Adipose tissue (tissue), 3 donors: ENCODE data around the gene ARSD. TPM values are rescaled to one million over a fixed set of nuclear protein-coding genes. Genes with fewer than 3 reads are reported as not detected.
"Not testable (repeated sequence)": the region's sequence is repeated elsewhere in the genome, so short reads cannot be mapped to it uniquely, and the experiment has no call there.

Experiments
- H3K27ac ChIP-seq: one replicate; pipeline ENCODE4 v1.5.1; 2013; ENCODE audit warnings: low read depth, low read length
- WGBS, 3 donors: extraction: QIAGEN DNeasy Blood & Tissue Kit; methylation state at CpG; one replicate each; pipeline ENCODE4 v1.1.7; 2013; 5-methylcytosine and 5-hydroxymethylcytosine counted together
- polyA plus RNA-seq, 3 donors: library from polyadenylated mRNA; stranded (reverse); fragments of 200-250 nt; gene quantifications; one replicate each; pipeline ENCODE4 v1.2.3, GENCODE V29; 2013
- donor health status: healthy with polysubstance abuse.
- donor health status: Bipolar disorder and iron deficiency.
- donor health status: healthy.

ARSD gene
- polyA plus RNA-seq, 3 donors = 5.4 to 22.1 (median 17.9) TPM

GRCh38 chrX:2934715-2935710 lies 5.9 kb upstream of the ARSD start:
- 62 to 82% (median 71%) methylated on average over 16 to 18 of the region's 18 CpGs for WGBS, 3 donors

GRCh38 chrX:2933125-2933900 lies 4.2 kb upstream of the ARSD start:
- WGBS, 3 donors = 56 to 77% (median 66%) methylated on average over 16 to 19 of the region's 19 CpGs

More at GRCh38 chrX:2934715-2935710, 5.9 kb upstream of the ARSD start:
- no peak overlapping the region for H3K27ac ChIP-seq

GRCh38 chrX:2931612-2932011 lies 2.5 kb upstream of the ARSD start:
- WGBS, 3 donors = 74 to 93% (median 80%) methylated on average over 4 of the region's 4 CpGs

More at GRCh38 chrX:2933125-2933900, 4.2 kb upstream of the ARSD start:
- H3K27ac ChIP-seq = no peak overlapping the region

GRCh38 chrX:2931155-2931554 lies 2.0 kb upstream of the ARSD start:
- WGBS, 3 donors = 91 to 97% (median 96%) methylated on average over 2 of the region's 2 CpGs
- no peak overlapping the region for H3K27ac ChIP-seq

More at GRCh38 chrX:2931612-2932011, 2.5 kb upstream of the ARSD start:
- H3K27ac ChIP-seq = no peak overlapping the region

- no peak overlapping the region for H3K27ac ChIP-seq
- WGBS, 3 donors = 1 to 5% (median 3%) methylated on average over 10 to 25 of the region's 27 CpGs
These were observed 952 bp downstream of the ARSD start for GRCh38 chrX:2928191-2928582.

GRCh38 chrX:2926664-2927275 lies 2.4 kb downstream of the ARSD start:
- no peak overlapping the region for H3K27ac ChIP-seq
- 95 to 98% (median 97%) methylated on average over 8 to 15 of the region's 15 CpGs for WGBS, 3 donors

- not testable (repeated sequence) for H3K27ac ChIP-seq
- 91 to 94% (median 93%) methylated on average over 4 of the region's 4 CpGs for WGBS, 3 donors
These were observed 2.9 kb downstream of the ARSD start for GRCh38 chrX:2926255-2926654.

GRCh38 chrX:2924151-2924550 lies 5.0 kb downstream of the ARSD start:
- WGBS, 3 donors = 93 to 98% (median 95%) methylated on average over 9 of the region's 9 CpGs
- no peak overlapping the region for H3K27ac ChIP-seq

- 83 to 96% (median 95%) methylated on average over 9 of the region's 9 CpGs for WGBS, 3 donors
These were observed 7.4 kb downstream of the ARSD start for GRCh38 chrX:2921750-2922149.

GRCh38 chrX:2921193-2921592 lies 7.9 kb downstream of the ARSD start:
- 50 to 95% (median 85%) methylated on average over 1 of the region's 1 CpG for WGBS, 3 donors
- H3K27ac ChIP-seq = no peak overlapping the region

More at GRCh38 chrX:2921750-2922149, 7.4 kb downstream of the ARSD start:
- no peak overlapping the region for H3K27ac ChIP-seq

GRCh38 chrX:2917767-2918166 lies 11.4 kb downstream of the ARSD start:
- no peak overlapping the region for H3K27ac ChIP-seq
- WGBS, 3 donors = 97 to 100% (median 99%) methylated on average over 16 to 23 of the region's 23 CpGs

GRCh38 chrX:2913118-2913517 lies 16.0 kb downstream of the ARSD start:
- no peak overlapping the region for H3K27ac ChIP-seq
- WGBS, 3 donors = 29 to 67% (median 56%) methylated on average over 3 of the region's 3 CpGs

- H3K27ac ChIP-seq = no peak overlapping the region
- WGBS, 3 donors = 93 to 95% (median 95%) methylated on average over 3 of the region's 3 CpGs
These were observed 19.0 kb downstream of the ARSD start for GRCh38 chrX:2910109-2910508.

- no peak overlapping the region for H3K27ac ChIP-seq
- WGBS, 3 donors = 91 to 97% (median 96%) methylated on average over 2 of the region's 2 CpGs
These were observed 20.9 kb downstream of the ARSD start for GRCh38 chrX:2908125-2908685.

- WGBS, 3 donors = 93 to 95% (median 94%) methylated on average over 17 to 27 of the region's 27 CpGs
- no peak overlapping the region for H3K27ac ChIP-seq
These were observed 21.8 kb downstream of the ARSD start for GRCh38 chrX:2907295-2907694.

- WGBS, 3 donors = 94 to 100% (median 95%) methylated on average over 2 of the region's 2 CpGs
- H3K27ac ChIP-seq = no peak overlapping the region
These were observed 25.8 kb downstream of the ARSD start for GRCh38 chrX:2903366-2903765.

- 95 to 100% (median 96%) methylated on average over 1 of the region's 1 CpG for WGBS, 3 donors
- no peak overlapping the region for H3K27ac ChIP-seq
These were observed 26.3 kb downstream of the ARSD start for GRCh38 chrX:2902841-2903240.

GRCh38 chrX:2901367-2902036 lies 27.6 kb downstream of the ARSD start:
- no peak overlapping the region for H3K27ac ChIP-seq
- 87 to 91% (median 90%) methylated on average over 9 of the region's 9 CpGs for WGBS, 3 donors
